BE2C (cell line): ENCODE data around the gene CASP12.

Experiments used
- DNase-seq: peaks from one replicate; pipeline ENCODE4 v3.0.0-alpha.2; 2020
- H3K27me3 ChIP-seq: fragments of 250-450 bp; sonication (Bioruptor Pico); 2 replicates; pipeline ENCODE4 v1.5.1; 2020; ENCODE audit warnings: mild to moderate bottlenecking
- H3K36me3 ChIP-seq: fragments of 250-450 bp; sonication (Bioruptor Pico); 2 replicates; pipeline ENCODE4 v1.5.1; 2020; ENCODE audit warnings: mild to moderate bottlenecking
- H3K4me1 ChIP-seq: fragments of 250-450 bp; sonication (Bioruptor Pico); 2 replicates; pipeline ENCODE4 v1.5.1; 2020
- H3K4me3 ChIP-seq: 2 replicates; pipeline ENCODE4 v1.5.1; 2011; ENCODE audit warnings: low read depth, low read length
- H3K9me3 ChIP-seq: fragments of 250-450 bp; sonication (Bioruptor Pico); 2 replicates; pipeline ENCODE4 v1.5.1; 2020
- CTCF ChIP-seq: IDR thresholded peaks from 2 replicates; pipeline ENCODE4 v1.5.1; 2012; ENCODE audit warnings: mild to moderate bottlenecking, low read depth, low read length

Gene CASP12

GRCh38 chr11:104898685-104899013 is 389 bp upstream of the CASP12 start:
- Histone ChIP-seq H3K36me3 (no peaks in the 10 kb centered on the region), H3K9me3 (no peaks in the 10 kb centered on the region), H3K4me1 (no peaks in the 10 kb centered on the region), H3K27me3 (no peaks in the 10 kb centered on the region), H3K4me3 (no peak overlapping the region)
- no peak for DNase-seq
- TF ChIP-seq CTCF = no peak

GRCh38 chr11:104895634-104896033 is 2.6 kb downstream of the CASP12 start:
- Histone ChIP-seq H3K4me3 (no peak overlapping the region), H3K27me3 (no peaks in the 10 kb centered on the region), H3K36me3 (no peaks in the 10 kb centered on the region), H3K4me1 (no peaks in the 10 kb centered on the region), H3K9me3 (no peaks in the 10 kb centered on the region)
- no peak for TF ChIP-seq CTCF
- DNase-seq = no peak

GRCh38 chr11:104893876-104894275 is 4.4 kb downstream of the CASP12 start:
- no peak overlapping the region for H3K4me3 ChIP-seq
- TF ChIP-seq CTCF = no peak

GRCh38 chr11:104892723-104893511 is 5.3 kb downstream of the CASP12 start:
- H3K27me3 ChIP-seq = no peaks in the 10 kb centered on the region
- H3K9me3 ChIP-seq = no peaks in the 10 kb centered on the region
- H3K4me3 ChIP-seq = no peak overlapping the region
- DNase-seq = no peak
- no peaks in the 10 kb centered on the region for H3K4me1 ChIP-seq
- no peak for TF ChIP-seq CTCF
- no peaks in the 10 kb centered on the region for H3K36me3 ChIP-seq

More at GRCh38 chr11:104893876-104894275, 4.4 kb downstream of the CASP12 start:
- no peaks in the 10 kb centered on the region for H3K27me3 ChIP-seq
- H3K4me1 ChIP-seq = no peaks in the 10 kb centered on the region
- no peak for DNase-seq
- H3K9me3 ChIP-seq = no peaks in the 10 kb centered on the region
- no peaks in the 10 kb centered on the region for H3K36me3 ChIP-seq

GRCh38 chr11:104891135-104891534 is 7.1 kb downstream of the CASP12 start:
- Histone ChIP-seq H3K36me3 (no peaks in the 10 kb centered on the region), H3K4me3 (no peak overlapping the region), H3K27me3 (no peaks in the 10 kb centered on the region), H3K4me1 (no peaks in the 10 kb centered on the region), H3K9me3 (no peaks in the 10 kb centered on the region)
- no peak for TF ChIP-seq CTCF
- DNase-seq = no peak

- H3K4me1 ChIP-seq = peaks cover 1% of the 10 kb centered on the region; the same call in 1 of the 2 replicates
- H3K4me3 ChIP-seq = no peak overlapping the region
- no peaks in the 10 kb centered on the region for H3K27me3 ChIP-seq
- no peak for TF ChIP-seq CTCF
- no peaks in the 10 kb centered on the region for H3K9me3 ChIP-seq
- no peak for DNase-seq
- no peaks in the 10 kb centered on the region for H3K36me3 ChIP-seq
Measured at GRCh38 chr11:104883342-104883741, 14.9 kb downstream of the CASP12 start.
